ENCODE measurements around the gene DDIT4. TPM values are rescaled to one million over a fixed set of nuclear protein-coding genes. Genes with fewer than 3 reads are reported as not detected.

DDIT4 gene
- total and polyA plus RNA-seq, 9 of the 15 experiments (the other 6 are each of a cell fraction or from before 2014, with no cell fraction given) = 8.2 to 675 (median 159) TPM

DNA sequence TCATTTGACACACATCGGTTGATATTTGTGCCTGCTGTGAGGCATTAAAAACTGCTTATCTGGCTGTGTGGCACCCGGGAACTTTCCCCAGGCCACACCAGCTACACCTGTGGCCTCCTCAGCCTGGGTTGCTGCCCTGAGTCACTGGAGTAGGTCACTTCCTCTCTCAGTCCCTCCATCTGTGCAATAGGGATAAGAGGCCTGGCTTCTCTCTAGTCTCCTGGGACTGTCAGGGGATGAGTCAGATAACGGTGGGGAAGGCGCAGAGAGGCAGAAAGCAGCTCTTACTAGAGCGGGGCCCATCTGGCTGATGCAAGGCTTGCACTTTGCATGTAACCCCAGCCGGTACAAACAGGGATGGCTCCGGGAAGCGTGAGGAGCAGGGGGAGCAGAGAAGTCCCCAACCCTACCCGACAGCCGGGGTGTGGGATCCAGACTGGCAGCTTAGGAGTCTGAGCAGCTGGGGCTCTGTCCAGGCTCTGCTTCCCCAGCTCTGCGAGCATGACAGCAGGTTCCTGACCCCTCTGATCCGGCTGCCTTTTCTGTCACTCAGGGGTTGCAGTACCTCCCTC is 47.0 kb downstream of the DDIT4 start (continued):
- TF ChIP-seq PRPF4 (IDR thresholded peaks at IDR 0.05; ENCODE audit: insufficient read depth, low read depth, low read length, poor library complexity, severe bottlenecking) = no peak
- TF ChIP-seq ZNF766 (CRISPR knock-in tag; conservative IDR thresholded peaks at IDR 0.05) = peak; percentile 93
- TF ChIP-seq ZNF436 (CRISPR knock-in tag; IDR thresholded peaks at IDR 0.05) = no peak
- peak; percentile 38; the same call in 1 of the 2 replicates for TF ChIP-seq ZNF76 (CRISPR knock-in tag; IDR thresholded peaks at IDR 0.05; ENCODE audit: borderline replicate concordance)
- TF ChIP-seq, protein P1, sequence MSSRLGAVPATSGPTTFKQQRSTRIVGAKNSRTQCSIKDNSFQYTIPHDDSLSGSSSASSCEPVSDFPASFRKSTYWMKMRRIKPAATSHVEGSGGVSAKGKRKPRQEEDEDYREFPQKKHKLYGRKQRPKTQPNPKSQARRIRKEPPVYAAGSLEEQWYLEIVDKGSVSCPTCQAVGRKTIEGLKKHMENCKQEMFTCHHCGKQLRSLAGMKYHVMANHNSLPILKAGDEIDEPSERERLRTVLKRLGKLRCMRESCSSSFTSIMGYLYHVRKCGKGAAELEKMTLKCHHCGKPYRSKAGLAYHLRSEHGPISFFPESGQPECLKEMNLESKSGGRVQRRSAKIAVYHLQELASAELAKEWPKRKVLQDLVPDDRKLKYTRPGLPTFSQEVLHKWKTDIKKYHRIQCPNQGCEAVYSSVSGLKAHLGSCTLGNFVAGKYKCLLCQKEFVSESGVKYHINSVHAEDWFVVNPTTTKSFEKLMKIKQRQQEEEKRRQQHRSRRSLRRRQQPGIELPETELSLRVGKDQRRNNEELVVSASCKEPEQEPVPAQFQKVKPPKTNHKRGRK (tag; IDR thresholded peaks at IDR 0.05) = no peak
- TF ChIP-seq PRMT5 (CRISPR knock-in tag; IDR thresholded peaks at IDR 0.05) = no peak
- TF ChIP-seq BRD4 (IDR thresholded peaks at IDR 0.05) = 0 out of 2 replicates have a peak, but pooled peaks have one; percentile 1
- TF ChIP-seq SNRNP70 (optimal IDR thresholded peaks at IDR 0.05; ENCODE audit: low read depth, low read length) = no peak
- no peak for TF ChIP-seq U2AF2 (optimal IDR thresholded peaks at IDR 0.05; ENCODE audit: low read depth, low read length)
- TF ChIP-seq, protein P2, sequence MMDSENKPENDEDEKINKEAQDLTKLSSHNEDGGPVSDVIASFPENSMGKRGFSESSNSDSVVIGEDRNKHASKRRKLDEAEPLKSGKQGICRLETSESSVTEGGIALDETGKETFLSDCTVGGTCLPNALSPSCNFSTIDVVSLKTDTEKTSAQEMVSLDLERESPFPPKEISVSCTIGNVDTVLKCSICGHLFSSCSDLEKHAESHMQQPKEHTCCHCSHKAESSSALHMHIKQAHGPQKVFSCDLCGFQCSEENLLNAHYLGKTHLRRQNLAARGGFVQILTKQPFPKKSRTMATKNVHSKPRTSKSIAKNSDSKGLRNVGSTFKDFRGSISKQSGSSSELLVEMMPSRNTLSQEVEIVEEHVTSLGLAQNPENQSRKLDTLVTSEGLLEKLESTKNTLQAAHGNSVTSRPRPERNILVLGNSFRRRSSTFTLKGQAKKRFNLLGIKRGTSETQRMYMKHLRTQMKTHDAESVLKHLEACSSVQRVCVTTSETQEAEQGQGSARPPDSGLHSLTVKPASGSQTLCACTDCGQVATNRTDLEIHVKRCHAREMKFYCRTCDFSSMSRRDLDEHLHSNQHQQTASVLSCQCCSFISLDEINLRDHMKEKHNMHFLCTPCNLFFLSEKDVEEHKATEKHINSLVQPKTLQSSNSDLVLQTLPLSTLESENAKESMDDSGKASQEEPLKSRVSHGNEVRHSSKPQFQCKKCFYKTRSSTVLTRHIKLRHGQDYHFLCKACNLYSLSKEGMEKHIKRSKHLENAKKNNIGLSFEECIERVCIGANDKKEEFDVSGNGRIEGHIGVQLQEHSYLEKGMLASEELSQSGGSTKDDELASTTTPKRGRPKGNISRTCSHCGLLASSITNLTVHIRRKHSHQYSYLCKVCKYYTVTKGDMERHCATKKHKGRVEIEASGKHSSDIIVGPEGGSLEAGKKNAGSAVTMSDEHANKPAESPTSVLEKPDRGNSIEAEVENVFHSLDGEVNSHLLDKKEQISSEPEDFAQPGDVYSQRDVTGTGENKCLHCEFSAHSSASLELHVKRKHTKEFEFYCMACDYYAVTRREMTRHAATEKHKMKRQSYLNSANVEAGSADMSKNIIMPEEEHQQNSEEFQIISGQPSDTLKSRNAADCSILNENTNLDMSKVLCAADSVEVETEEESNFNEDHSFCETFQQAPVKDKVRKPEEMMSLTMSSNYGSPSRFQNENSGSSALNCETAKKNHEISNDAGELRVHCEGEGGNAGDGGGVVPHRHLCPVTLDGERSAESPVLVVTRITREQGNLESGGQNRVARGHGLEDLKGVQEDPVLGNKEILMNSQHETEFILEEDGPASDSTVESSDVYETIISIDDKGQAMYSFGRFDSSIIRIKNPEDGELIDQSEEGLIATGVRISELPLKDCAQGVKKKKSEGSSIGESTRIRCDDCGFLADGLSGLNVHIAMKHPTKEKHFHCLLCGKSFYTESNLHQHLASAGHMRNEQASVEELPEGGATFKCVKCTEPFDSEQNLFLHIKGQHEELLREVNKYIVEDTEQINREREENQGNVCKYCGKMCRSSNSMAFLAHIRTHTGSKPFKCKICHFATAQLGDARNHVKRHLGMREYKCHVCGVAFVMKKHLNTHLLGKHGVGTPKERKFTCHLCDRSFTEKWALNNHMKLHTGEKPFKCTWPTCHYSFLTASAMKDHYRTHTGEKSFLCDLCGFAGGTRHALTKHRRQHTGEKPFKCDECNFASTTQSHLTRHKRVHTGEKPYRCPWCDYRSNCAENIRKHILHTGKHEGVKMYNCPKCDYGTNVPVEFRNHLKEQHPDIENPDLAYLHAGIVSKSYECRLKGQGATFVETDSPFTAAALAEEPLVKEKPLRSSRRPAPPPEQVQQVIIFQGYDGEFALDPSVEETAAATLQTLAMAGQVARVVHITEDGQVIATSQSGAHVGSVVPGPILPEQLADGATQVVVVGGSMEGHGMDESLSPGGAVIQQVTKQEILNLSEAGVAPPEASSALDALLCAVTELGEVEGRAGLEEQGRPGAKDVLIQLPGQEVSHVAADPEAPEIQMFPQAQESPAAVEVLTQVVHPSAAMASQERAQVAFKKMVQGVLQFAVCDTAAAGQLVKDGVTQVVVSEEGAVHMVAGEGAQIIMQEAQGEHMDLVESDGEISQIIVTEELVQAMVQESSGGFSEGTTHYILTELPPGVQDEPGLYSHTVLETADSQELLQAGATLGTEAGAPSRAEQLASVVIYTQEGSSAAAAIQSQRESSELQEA (IDR thresholded peaks at IDR 0.05; ENCODE audit: low read depth) = no peak
- TF ChIP-seq HLTF (IDR thresholded peaks at IDR 0.05) = peak; percentile 97
- TF ChIP-seq RBM39 (optimal IDR thresholded peaks at IDR 0.05; ENCODE audit: low read depth, low read length) = no peak
- peak; percentile 85 for TF ChIP-seq DACH1 (IDR thresholded peaks at IDR 0.05; ENCODE audit: partially characterized antibody)
- peak; percentile 72 for TF ChIP-seq TRIM28 (IDR thresholded peaks at IDR 0.05)
- TF ChIP-seq ZNF444 (CRISPR knock-in tag; IDR thresholded peaks at IDR 0.05) = no peak
- TF ChIP-seq GATA2 (CRISPR knock-in tag; IDR thresholded peaks at IDR 0.05) = peak; percentile 98
- TF ChIP-seq, protein P3, sequence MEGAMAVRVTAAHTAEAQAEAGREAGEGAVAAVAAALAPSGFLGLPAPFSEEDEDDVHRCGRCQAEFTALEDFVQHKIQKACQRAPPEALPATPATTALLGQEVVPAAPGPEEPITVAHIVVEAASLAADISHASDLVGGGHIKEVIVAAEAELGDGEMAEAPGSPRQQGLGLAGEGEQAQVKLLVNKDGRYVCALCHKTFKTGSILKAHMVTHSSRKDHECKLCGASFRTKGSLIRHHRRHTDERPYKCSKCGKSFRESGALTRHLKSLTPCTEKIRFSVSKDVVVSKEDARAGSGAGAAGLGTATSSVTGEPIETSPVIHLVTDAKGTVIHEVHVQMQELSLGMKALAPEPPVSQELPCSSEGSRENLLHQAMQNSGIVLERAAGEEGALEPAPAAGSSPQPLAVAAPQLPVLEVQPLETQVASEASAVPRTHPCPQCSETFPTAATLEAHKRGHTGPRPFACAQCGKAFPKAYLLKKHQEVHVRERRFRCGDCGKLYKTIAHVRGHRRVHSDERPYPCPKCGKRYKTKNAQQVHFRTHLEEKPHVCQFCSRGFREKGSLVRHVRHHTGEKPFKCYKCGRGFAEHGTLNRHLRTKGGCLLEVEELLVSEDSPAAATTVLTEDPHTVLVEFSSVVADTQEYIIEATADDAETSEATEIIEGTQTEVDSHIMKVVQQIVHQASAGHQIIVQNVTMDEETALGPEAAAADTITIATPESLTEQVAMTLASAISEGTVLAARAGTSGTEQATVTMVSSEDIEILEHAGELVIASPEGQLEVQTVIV (CRISPR knock-in tag; IDR thresholded peaks at IDR 0.05; ENCODE audit: borderline replicate concordance) = no peak
- no peak for TF ChIP-seq ZNF707 (CRISPR knock-in tag; conservative IDR thresholded peaks at IDR 0.05)
